Measurements from ENCODE around the gene NME7.

NME7 gene

DNA sequence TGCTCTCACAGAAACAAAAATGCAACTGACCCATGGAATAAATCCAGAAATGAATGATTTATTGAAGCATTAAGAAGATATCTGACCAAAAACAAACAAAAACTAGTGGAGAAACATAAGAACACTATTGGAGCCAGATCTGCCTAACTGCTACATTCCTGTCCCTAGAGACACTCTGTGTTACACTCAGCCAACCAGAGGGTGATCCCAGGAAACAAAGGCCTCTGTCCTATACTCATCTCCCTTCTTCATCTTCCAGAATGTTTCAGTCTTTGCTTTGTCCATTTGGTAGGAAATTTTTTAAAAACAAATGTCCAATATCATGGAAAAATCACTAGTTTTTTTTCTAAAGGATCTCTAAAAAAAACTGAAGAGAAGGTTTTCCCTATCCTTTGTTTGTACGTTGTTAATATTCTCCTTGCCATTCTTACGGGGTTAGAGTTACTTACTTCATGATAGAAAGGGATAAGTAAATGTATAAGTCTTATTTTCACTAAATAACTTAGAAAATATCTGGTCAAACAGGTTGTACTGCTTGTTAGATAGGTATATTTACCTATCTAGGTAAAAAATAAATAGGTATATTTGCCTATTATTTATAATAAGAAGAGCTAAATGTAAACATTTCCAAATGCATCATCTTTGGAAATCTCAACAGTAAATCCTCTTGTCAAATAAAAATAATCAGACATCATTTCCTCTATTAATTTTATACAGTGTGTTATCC is 59.1 kb downstream of the NME7 start:
- TF ChIP-seq, protein P1, sequence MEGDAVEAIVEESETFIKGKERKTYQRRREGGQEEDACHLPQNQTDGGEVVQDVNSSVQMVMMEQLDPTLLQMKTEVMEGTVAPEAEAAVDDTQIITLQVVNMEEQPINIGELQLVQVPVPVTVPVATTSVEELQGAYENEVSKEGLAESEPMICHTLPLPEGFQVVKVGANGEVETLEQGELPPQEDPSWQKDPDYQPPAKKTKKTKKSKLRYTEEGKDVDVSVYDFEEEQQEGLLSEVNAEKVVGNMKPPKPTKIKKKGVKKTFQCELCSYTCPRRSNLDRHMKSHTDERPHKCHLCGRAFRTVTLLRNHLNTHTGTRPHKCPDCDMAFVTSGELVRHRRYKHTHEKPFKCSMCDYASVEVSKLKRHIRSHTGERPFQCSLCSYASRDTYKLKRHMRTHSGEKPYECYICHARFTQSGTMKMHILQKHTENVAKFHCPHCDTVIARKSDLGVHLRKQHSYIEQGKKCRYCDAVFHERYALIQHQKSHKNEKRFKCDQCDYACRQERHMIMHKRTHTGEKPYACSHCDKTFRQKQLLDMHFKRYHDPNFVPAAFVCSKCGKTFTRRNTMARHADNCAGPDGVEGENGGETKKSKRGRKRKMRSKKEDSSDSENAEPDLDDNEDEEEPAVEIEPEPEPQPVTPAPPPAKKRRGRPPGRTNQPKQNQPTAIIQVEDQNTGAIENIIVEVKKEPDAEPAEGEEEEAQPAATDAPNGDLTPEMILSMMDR (IDR thresholded peaks at IDR 0.05), result no peak
- Histone ChIP-seq H3K27ac (no peak overlapping the region), H3K4me1 (ENCODE audit: control insufficient read depth in 1 of 2, insufficient read depth in 1 of 2, low read depth in 1 of 2, low read length in 1 of 2) (peaks cover 0 to 8% of the 10 kb centered on the region in 2 experiments), H3K27me3 (no peaks in the 10 kb centered on the region), H3K9me3 (no peaks in the 10 kb centered on the region), H3K4me3 (ENCODE audit: low read depth in 1 of 2, low read length in 1 of 2) (no peak overlapping the region), H3K36me3 (no peaks in the 10 kb centered on the region)

DNA sequence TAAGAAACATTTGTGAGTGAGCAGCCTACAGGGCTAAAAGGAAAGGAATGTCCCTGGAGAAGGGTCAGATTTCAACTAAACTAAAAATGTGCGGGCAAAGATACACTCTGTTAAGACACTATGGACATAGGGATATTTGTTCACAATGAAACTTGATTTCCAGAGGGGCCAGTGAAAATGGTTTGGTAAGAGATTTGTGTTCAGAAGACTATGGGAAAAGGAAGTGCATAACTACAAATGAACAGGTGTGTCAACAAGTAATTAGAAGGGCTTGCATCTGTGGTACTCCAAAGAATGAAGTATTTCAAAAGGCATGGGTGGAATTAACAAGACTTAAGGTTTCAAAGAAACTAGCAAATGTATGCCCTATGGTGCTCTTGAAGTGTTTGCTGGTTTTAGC is 60.4 kb downstream of the NME7 start:
- Histone ChIP-seq H3K4me3 (ENCODE audit: low read depth in 1 of 2, low read length in 1 of 2) (no peak overlapping the region), H3K36me3 (no peaks in the 10 kb centered on the region), H3K27me3 (no peaks in the 10 kb centered on the region), H3K9me3 (no peaks in the 10 kb centered on the region), H3K4me1 (ENCODE audit: control insufficient read depth in 1 of 2, insufficient read depth in 1 of 2, low read depth in 1 of 2, low read length in 1 of 2) (peaks cover 0 to 8% of the 10 kb centered on the region in 2 experiments), H3K27ac (no peak overlapping the region)
- TF ChIP-seq, protein P1 (IDR thresholded peaks at IDR 0.05), result no peak

DNA sequence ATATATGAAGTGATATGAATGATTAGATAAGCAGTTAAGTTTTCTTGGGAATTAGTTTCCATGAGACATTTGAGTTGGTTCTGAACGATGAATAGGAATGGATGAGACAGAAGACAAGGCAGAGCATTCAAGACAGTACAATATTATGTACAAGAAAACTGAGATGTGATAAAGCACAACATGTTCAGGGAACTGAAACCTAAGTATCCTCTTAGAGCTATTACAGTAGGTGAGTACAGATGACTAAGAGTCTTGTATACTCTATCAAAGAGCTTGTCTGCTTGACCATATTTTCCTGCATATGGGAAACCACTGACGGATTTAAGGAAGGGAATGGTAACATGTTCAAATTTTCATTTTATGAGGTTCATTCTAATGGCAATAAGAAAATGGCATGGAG is 61.6 kb downstream of the NME7 start:
- Histone ChIP-seq H3K27ac (no peak overlapping the region), H3K9me3 (no peaks in the 10 kb centered on the region), H3K4me3 (ENCODE audit: low read depth in 1 of 2, low read length in 1 of 2) (no peak overlapping the region), H3K27me3 (no peaks in the 10 kb centered on the region), H3K4me1 (ENCODE audit: control insufficient read depth in 1 of 2, insufficient read depth in 1 of 2, low read depth in 1 of 2, low read length in 1 of 2) (peaks cover 0 to 8% of the 10 kb centered on the region in 2 experiments), H3K36me3 (no peaks in the 10 kb centered on the region)
- TF ChIP-seq, protein P1 (IDR thresholded peaks at IDR 0.05), result no peak

DNA sequence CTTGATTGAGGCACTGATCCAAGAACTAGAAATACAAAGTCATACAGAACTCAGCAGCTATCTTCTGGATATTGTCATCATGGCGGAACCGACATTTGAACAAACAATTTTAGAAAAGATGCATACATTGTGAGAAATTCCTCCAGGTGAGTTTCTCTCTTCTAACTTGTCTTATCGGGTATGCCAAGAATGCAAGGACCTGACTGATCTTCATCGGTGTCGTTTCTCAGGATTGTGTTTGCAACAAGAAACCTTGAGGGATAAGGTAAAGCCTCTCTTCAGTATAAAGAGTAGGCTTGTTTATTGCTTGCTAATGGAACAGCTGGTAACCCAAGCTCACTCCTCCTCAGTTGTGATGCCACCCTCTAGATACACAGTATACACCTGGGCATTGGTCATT is 62.2 kb downstream of the NME7 start:
- H3K4me1 ChIP-seq (ENCODE audit: control insufficient read depth in 1 of 2, insufficient read depth in 1 of 2, low read depth in 1 of 2, low read length in 1 of 2), result peaks cover 0 to 8% of the 10 kb centered on the region in 2 experiments
- H3K4me3 ChIP-seq (ENCODE audit: low read depth in 1 of 2, low read length in 1 of 2), result no peak overlapping the region
- no peaks in the 10 kb centered on the region for H3K36me3 ChIP-seq
- TF ChIP-seq, protein P1 (IDR thresholded peaks at IDR 0.05), result no peak
- H3K9me3 ChIP-seq, result no peaks in the 10 kb centered on the region
- H3K27me3 ChIP-seq, result no peaks in the 10 kb centered on the region
- no peak overlapping the region for H3K27ac ChIP-seq

DNA sequence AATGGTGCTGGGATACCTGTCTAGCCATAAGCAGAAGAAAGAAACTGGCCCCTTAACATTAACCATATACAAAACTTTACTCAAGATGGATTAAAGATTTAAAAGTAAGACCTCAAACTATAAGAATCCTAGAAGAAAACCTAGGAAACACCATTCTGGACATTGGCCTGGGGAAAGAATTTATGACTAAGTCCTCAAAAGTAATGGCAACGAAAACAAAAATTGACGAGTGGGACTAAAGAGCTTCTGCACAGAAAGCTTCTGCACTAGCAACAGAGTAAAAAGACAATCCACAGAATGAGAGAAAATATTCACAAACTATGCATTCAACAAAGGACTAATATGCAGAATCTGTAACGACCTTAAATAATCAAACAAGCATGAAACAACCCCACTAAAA is 66.7 kb downstream of the NME7 start:
- no peaks in the 10 kb centered on the region for H3K27me3 ChIP-seq
- H3K4me1 ChIP-seq (ENCODE audit: control insufficient read depth in 1 of 2, insufficient read depth in 1 of 2, low read depth in 1 of 2, low read length in 1 of 2), result peaks cover 0 to 3% of the 10 kb centered on the region in 2 experiments
- H3K9me3 ChIP-seq, result no peaks in the 10 kb centered on the region
- H3K4me3 ChIP-seq (ENCODE audit: low read depth in 1 of 2, low read length in 1 of 2), result no peak overlapping the region
- TF ChIP-seq, protein P1 (IDR thresholded peaks at IDR 0.05), result no peak
- no peak overlapping the region for H3K27ac ChIP-seq
- no peaks in the 10 kb centered on the region for H3K36me3 ChIP-seq
